ENCODE measurements around the gene OR1C1.
"Not testable (repeated sequence)": the region's sequence is repeated elsewhere in the genome, so short reads cannot be mapped to it uniquely, and the experiment has no call there.

OR1C1 gene

DNA sequence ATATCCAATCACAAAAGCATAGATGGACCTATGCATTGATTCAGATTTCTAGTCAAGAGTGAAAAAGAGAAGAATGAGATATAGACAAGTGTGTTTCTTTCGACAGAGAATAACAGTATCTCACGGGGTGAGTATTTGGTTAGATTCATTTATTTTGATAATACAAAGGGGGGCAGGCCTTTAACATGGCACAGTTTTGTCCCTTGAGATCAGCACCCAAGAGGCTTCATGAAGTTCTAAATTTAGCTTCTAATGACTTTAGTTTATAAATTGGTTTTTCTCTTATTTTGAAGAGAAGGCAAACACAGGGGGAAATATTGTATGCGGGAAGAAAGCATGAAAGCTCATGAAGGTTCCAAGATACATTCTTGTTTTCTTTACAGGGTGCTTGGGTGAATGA is at the start of gene OR1C1:
Gene OR1C1 (minus strand): TSS at position 101 of the 400 bp plus-strand sequence. CDS start 2,150 bp downstream, outside the sequence.
- in situ Hi-C loops (cut with HindIII; ENCODE audit: low pct_ligation_motif_present, low sequenced_read_pairs): no loop called here
- no peaks in the 10 kb centered on the region for H3K27me3 ChIP-seq (replicated peaks)
- TF ChIP-seq CTCF (IDR thresholded peaks at IDR 0.05; ENCODE audit: low read depth, low read length, missing control alignments): no peak
- no peak within 1 kb of the TSS for H3K27ac ChIP-seq
- H3K36me3 ChIP-seq (replicated peaks): no peaks in the 10 kb centered on the region
- H3K4me3 ChIP-seq (ENCODE audit: low read depth, low read length): no peak within 1 kb of the TSS
- no peak for DNase-seq

- in situ Hi-C loops (cut with HindIII; ENCODE audit: low pct_ligation_motif_present, low sequenced_read_pairs): no loop called here
- no peaks in the 10 kb centered on the region for H3K27me3 ChIP-seq (replicated peaks)
- H3K36me3 ChIP-seq (replicated peaks): no peaks in the 10 kb centered on the region
- H3K27ac ChIP-seq: no peak overlapping the region
- no peak for TF ChIP-seq CTCF (IDR thresholded peaks at IDR 0.05; ENCODE audit: low read depth, low read length, missing control alignments)
- DNase-seq: no peak
- no peak overlapping the region for H3K4me3 ChIP-seq (ENCODE audit: low read depth, low read length)
These were observed 37.2 kb upstream of the OR1C1 start for GRCh38 chr1:247797518-247797917.

DNA sequence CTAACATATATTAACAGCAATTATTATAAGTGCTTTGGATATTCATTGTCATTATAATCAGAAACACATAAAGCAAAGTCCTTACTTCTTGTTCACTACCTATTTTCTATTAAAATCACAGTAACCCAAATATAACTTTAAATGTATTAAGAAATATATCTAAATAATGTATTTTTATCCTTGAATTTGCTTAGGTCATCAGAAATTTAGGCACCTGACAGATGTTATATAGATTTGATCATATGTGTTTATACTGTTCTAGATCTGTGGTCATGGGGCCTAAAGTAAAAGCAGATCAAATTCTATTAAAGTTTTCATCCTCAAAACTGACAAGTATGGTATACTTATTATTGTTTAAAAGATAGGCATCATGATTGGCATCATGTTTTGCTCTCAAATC is 9.2 kb upstream of the OR1C1 start:
- TF ChIP-seq CTCF (IDR thresholded peaks at IDR 0.05; ENCODE audit: low read depth, low read length, missing control alignments): no peak
- H3K27ac ChIP-seq: no peak overlapping the region
- in situ Hi-C loops (cut with HindIII; ENCODE audit: low pct_ligation_motif_present, low sequenced_read_pairs): no loop called here
- no peaks in the 10 kb centered on the region for H3K27me3 ChIP-seq (replicated peaks)
- H3K36me3 ChIP-seq (replicated peaks): no peaks in the 10 kb centered on the region
- no peak overlapping the region for H3K4me3 ChIP-seq (ENCODE audit: low read depth, low read length)
- DNase-seq: no peak

- in situ Hi-C loops (cut with HindIII; ENCODE audit: low pct_ligation_motif_present, low sequenced_read_pairs); DNase-seq; H3K36me3 ChIP-seq (replicated peaks); H3K27ac ChIP-seq; H3K4me3 ChIP-seq (ENCODE audit: low read depth, low read length); H3K27me3 ChIP-seq (replicated peaks): not testable (repeated sequence)
These were observed 6.0 kb downstream of the OR1C1 start for GRCh38 chr1:247754311-247754710.

- no peaks in the 10 kb centered on the region for H3K27me3 ChIP-seq (replicated peaks)
- no peaks in the 10 kb centered on the region for H3K36me3 ChIP-seq (replicated peaks)
- no peak overlapping the region for H3K27ac ChIP-seq
- in situ Hi-C loops (cut with HindIII; ENCODE audit: low pct_ligation_motif_present, low sequenced_read_pairs): no loop called here
- DNase-seq: no peak
- H3K4me3 ChIP-seq (ENCODE audit: low read depth, low read length): no peak overlapping the region
- TF ChIP-seq CTCF (IDR thresholded peaks at IDR 0.05; ENCODE audit: low read depth, low read length, missing control alignments): no peak
These were observed 10.5 kb downstream of the OR1C1 start for GRCh38 chr1:247749870-247750269.

GRCh38 chr1:247748041-247748440 is 12.3 kb downstream of the OR1C1 start, which contains the start of gene OR14A2:
OR14A2 (minus strand) TSS chr1:247748141.
- Histone ChIP-seq H3K4me3 (ENCODE audit: low read depth, low read length) (no peak within 1 kb of the TSS), H3K27ac (no peak within 1 kb of the TSS), H3K27me3 (replicated peaks) (no peaks in the 10 kb centered on the region), H3K36me3 (replicated peaks) (no peaks in the 10 kb centered on the region)
- in situ Hi-C loops (cut with HindIII; ENCODE audit: low pct_ligation_motif_present, low sequenced_read_pairs): no loop called here
- DNase-seq: no peak
- TF ChIP-seq CTCF (IDR thresholded peaks at IDR 0.05; ENCODE audit: low read depth, low read length, missing control alignments): no peak
